Smooth muscle cell (in vitro differentiated cells): ENCODE measurements around the gene C5. TPM values are rescaled to one million over a fixed set of nuclear protein-coding genes. Genes with fewer than 3 reads are reported as not detected.

Source experiments
- DNase-seq: peaks from one replicate; lab custom pipeline; 2025; ENCODE audit not compliant: unreplicated experiment; lab: John Stamatoyannopoulos, UW
- H2AFZ ChIP-seq: fragments of 200-600 bp; sonication (generic); 2 replicates; pipeline ENCODE4 v1.6.0; 2016; ENCODE audit warnings: antibody characterized with exemption, low read depth, mild to moderate bottlenecking
- H3F3A ChIP-seq: fragments of 200-600 bp; sonication (generic); 2 replicates; pipeline ENCODE4 v1.6.0; 2017; ENCODE audit warnings: antibody characterized with exemption, low read depth
- H3K27ac ChIP-seq: fragments of 200-600 bp; sonication (generic); 2 replicates; pipeline ENCODE4 v1.5.1; 2016; ENCODE audit warnings: low read depth, mild to moderate bottlenecking
- H3K27me3 ChIP-seq: fragments of 200-600 bp; sonication (generic); 2 replicates; pipeline ENCODE4 v1.6.1; 2016; ENCODE audit warnings: low read depth, mild to moderate bottlenecking
- H3K36me3 ChIP-seq: fragments of 200-600 bp; sonication (generic); 2 replicates; pipeline ENCODE4 v1.5.1; 2016; ENCODE audit warnings: low read depth
- H3K4me1 ChIP-seq: fragments of 200-600 bp; sonication (generic); 2 replicates; pipeline ENCODE4 v1.5.1; 2016; ENCODE audit warnings: low read depth
- H3K4me2 ChIP-seq: fragments of 200-600 bp; sonication (generic); 2 replicates; pipeline ENCODE4 v1.6.0; 2016; ENCODE audit warnings: mild to moderate bottlenecking
- H3K4me3 ChIP-seq: fragments of 200-600 bp; sonication (generic); 2 replicates; pipeline ENCODE4 v1.5.1; 2016; ENCODE audit warnings: mild to moderate bottlenecking
- H3K79me2 ChIP-seq: fragments of 200-600 bp; sonication (generic); 2 replicates; pipeline ENCODE4 v1.6.0; 2016; ENCODE audit warnings: low read depth, mild to moderate bottlenecking
- H3K9ac ChIP-seq: fragments of 200-600 bp; sonication (generic); 2 replicates; pipeline ENCODE4 v1.6.0; 2016; ENCODE audit warnings: low read depth
- H3K9me3 ChIP-seq: fragments of 200-600 bp; sonication (generic); replicated peaks from 2 replicates; pipeline ENCODE4 v1.5.1; 2016; ENCODE audit warnings: low read depth
- H4K20me1 ChIP-seq: fragments of 200-600 bp; sonication (generic); 2 replicates; pipeline ENCODE4 v1.6.0; 2016; ENCODE audit warnings: low read depth
- CTCF ChIP-seq: fragments of 200-600 bp; sonication (generic); IDR thresholded peaks from 2 replicates; pipeline ENCODE4 v1.5.1; 2017; ENCODE audit warnings: borderline replicate concordance, mild to moderate bottlenecking, antibody characterized with exemption; ENCODE audit not compliant: insufficient read depth, poor library complexity, severe bottlenecking
- WGBS: methylation state at CpG from one replicate; pipeline ENCODE4 v1.1.7; 2016; ENCODE audit warnings: low lambda C conversion rate; 5-methylcytosine and 5-hydroxymethylcytosine counted together
- polyA plus RNA-seq: library from polyadenylated mRNA; unstranded; fragments of >200 nt; fragmentation: Nextera tagmentation; extraction: Ambion mirVana; gene quantifications from 2 replicates; pipeline ENCODE4 v1.2.1, GENCODE V29; 2016
- total RNA-seq: library from RNA; depleted of rRNA; stranded (reverse); fragments of >200 nt; gene quantifications from 2 replicates; pipeline ENCODE4 v1.2.3, GENCODE V29; 2014

C5 gene
- total and polyA plus RNA-seq, 2 experiments from 2014 or later: 0.57 to 0.76 TPM

DNA sequence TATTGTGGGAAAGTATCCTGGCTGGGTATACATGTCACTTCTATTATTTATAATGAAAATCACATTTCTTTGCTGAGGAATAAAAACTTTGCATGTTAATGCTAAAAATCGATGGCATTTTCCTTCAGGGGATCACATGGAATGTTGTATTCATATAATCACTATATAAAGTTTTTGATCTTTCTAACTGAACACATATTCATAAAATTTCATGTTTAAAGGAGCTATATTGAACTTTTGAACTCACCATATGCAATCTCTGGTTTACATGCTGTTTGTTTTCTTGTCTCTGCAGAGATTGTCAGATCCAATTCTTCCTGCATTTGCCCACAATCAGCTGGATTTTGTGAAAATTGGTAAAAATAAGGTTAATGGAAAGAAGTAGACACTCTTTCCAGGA, 90.1 kb downstream of the C5 start:
- Histone ChIP-seq H2AFZ (no peak overlapping the region), H3K27me3 (no peaks in the 10 kb centered on the region), H3K4me2 (no peak overlapping the region), H3K27ac (no peak overlapping the region), H4K20me1 (no peaks in the 10 kb centered on the region), H3K4me1 (peaks cover 1% of the 10 kb centered on the region), H3K9me3 (no peaks in the 10 kb centered on the region), H3K4me3 (no peak overlapping the region), H3K79me2 (no peaks in the 10 kb centered on the region), H3K36me3 (no peaks in the 10 kb centered on the region), H3K9ac (no peak overlapping the region), H3F3A (no peaks in the 10 kb centered on the region)
- no peak for DNase-seq
- 77% methylated on average over 1 of the region's 1 CpG for WGBS
- TF ChIP-seq CTCF: no peak

- H3K4me2 ChIP-seq: no peak overlapping the region
- no peak overlapping the region for H3K4me3 ChIP-seq
- H3F3A ChIP-seq: no peaks in the 10 kb centered on the region
- no peaks in the 10 kb centered on the region for H3K27me3 ChIP-seq
- H3K79me2 ChIP-seq: no peaks in the 10 kb centered on the region
- no peaks in the 10 kb centered on the region for H4K20me1 ChIP-seq
- H3K4me1 ChIP-seq: no peaks in the 10 kb centered on the region
- H3K27ac ChIP-seq: no peak overlapping the region
- no peaks in the 10 kb centered on the region for H3K36me3 ChIP-seq
- no peak overlapping the region for H3K9ac ChIP-seq
- no peaks in the 10 kb centered on the region for H3K9me3 ChIP-seq
- WGBS: 96% methylated on average over 3 of the region's 3 CpGs
- no peak overlapping the region for H2AFZ ChIP-seq
- TF ChIP-seq CTCF: no peak
- no peak for DNase-seq
Measured at GRCh38 chr9:120956862-120957261, 93.2 kb downstream of the C5 start.

- no peak for DNase-seq
- H3K9ac ChIP-seq: no peak overlapping the region
Measured at GRCh38 chr9:120951960-120952618, 98.0 kb downstream of the C5 start.

More at GRCh38 chr9:120951960-120952618, 98.0 kb downstream of the C5 start:
- H3K4me1 ChIP-seq: no peaks in the 10 kb centered on the region
- no peak overlapping the region for H3K27ac ChIP-seq
- no peak for TF ChIP-seq CTCF
- WGBS: 92% methylated on average over 9 of the region's 9 CpGs
- H3K27me3 ChIP-seq: no peaks in the 10 kb centered on the region
- H3K4me2 ChIP-seq: no peak overlapping the region
- no peak overlapping the region for H2AFZ ChIP-seq
- H3F3A ChIP-seq: no peaks in the 10 kb centered on the region
- H3K36me3 ChIP-seq: no peaks in the 10 kb centered on the region
- no peaks in the 10 kb centered on the region for H3K9me3 ChIP-seq
- H3K79me2 ChIP-seq: no peaks in the 10 kb centered on the region
- no peak overlapping the region for H3K4me3 ChIP-seq
- H4K20me1 ChIP-seq: no peaks in the 10 kb centered on the region
